Measurements from ENCODE around the gene FNDC11.
"Not testable (repeated sequence)": the region's sequence is repeated elsewhere in the genome, so short reads cannot be mapped to it uniquely, and the experiment has no call there.

Gene FNDC11

GRCh38 chr20:63585616-63586565, 31.9 kb downstream of the FNDC11 start:
- no peak for DNase-seq

DNA sequence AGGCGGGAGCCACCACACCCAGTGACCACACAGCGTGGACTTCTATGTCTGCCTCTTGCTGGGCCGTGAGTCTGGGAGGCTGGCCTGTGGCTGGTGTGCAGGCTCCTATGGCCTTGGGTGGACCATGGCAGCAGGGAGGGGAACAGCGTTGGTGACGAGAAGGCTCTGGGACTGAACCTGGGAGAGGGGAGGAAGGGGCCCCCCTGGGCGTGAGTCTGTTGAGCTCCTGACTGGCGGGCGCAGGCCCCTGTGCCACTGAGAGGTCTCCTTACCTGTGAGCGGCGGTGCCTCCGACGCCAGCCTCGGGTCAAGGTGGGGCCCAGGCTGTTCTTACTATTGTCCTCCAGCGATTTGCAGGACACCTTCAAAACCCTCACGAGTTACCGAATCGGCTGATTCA, 32.8 kb downstream of the FNDC11 start:
- no peak for DNase-seq

GRCh38 chr20:63587256-63587655, 33.3 kb downstream of the FNDC11 start:
- DNase-seq: no peak

DNA sequence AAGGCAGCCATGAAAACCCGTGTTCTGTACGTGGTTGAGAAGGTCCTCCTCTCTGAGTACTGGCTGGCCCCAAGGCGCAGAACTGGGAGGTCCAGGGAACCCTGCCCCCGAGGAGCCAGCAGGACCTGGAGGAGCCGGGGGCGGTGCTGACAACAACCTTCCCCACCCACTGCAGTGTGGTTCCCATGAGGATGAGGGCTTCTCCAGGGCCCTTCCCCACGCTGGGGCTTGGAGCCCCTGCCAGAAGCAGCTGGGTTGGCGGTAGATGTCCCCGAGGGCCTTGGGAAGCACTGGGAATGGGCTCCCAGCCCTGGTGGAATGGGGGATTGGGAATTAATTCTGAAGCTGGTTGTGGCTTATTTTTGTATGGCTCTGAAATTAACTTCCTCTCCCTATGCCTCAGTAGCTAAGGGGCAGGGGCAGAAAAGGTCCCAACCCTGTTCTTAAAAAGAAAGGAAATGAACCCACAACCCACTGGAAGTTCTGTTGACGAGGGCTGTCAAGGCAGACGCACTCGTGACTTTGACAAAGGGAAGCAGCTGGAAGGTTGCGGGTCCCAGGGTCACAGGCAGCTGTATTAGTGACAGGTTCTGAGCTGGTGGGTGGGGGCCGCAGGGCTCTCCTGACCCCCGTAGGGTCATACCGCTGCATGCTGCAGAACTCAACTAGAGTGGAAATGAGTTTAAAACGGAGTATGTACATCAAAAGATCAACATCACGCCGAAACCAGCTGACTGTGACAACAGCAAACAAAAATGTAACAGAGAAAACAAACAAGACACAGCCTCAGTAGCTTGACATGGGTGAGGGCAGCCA, 34.0 kb downstream of the FNDC11 start:
- peak in 3 of 6 experiments; percentile 57 to 69 (median 68) for DNase-seq

DNA sequence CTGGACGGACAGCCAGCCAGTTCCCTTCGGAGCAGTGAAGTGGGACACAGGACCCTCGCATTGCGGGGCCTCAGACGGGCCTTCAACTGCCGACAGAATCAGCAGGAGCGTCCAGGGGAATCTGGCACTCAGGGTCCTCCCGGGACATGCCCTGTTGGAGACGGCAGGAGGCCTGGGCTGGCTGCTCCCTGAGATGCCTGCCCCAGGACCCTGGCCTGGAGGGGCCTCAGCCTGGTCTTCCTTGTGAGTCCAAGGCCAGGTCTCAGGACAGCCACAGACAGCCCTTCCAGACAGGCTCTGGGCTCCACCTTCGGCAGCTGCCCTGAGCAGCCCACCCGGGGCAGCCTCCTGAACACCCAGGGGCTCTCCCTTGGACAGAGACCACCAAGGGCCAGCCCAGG, 34.7 kb downstream of the FNDC11 start:
- DNase-seq: no peak

GRCh38 chr20:63589261-63590217, 35.6 kb downstream of the FNDC11 start:
- no peak for DNase-seq

DNA sequence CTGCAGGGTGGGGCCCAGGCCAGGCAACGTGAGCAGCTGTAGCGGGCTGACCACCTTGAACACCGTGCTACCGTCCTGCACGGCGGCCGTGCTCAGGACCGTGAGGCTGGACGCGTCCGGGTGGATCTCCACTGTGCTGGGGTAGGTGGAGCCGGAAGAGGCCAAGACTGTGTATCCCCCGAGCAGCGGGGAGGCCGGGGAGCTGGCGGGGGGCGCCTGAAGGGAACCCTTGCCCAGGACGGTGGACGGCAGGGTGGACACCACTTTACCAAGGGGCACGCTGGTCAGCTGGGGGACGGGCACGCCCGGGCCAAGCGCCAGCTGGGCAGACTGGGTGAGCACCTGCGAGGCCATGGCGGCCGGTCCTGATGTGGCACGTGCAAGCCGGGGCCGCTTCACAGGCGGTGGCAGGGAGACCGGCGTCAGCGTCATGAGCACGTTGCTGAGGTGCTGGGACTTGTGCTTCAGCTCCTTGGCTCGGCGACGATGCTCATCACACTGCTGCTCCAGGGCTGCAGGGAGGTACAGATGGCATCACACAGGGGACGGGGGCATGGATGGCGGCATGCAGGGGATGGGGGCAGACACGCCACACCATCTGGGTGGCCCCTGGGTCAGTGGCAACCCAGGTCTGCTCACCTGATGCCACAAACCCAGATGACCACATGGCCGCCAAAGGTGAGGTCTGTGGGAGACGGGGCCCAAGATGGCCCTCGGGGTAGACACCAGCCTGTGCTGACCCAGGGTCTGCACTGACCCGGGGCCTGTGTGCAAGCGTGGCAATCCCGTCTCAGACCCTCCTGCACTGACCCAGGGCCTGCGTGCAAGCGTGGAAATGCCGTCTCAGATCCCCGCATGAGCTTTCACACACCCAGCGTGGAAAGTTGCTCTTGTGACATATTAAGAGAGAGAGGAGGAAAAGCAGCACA, 36.5 kb downstream of the FNDC11 start:
- DNase-seq: no peak

DNA sequence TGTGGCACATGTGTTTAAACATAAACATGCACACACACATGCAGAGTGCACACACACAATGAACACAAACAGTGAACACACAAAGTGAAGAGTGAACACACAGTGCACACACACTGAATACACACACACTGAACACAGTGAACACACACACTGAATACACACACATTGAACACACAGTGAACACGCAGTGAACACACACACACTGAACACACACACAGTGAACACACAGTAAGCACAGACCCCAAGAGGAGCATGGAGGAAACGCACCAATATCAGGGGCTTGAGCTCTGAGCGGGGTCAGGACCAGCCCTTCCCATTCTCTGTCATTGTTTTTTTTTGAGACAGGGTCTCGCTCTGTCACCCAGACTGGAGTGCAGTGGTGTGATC, 37.2 kb downstream of the FNDC11 start:
- no peak for DNase-seq

DNA sequence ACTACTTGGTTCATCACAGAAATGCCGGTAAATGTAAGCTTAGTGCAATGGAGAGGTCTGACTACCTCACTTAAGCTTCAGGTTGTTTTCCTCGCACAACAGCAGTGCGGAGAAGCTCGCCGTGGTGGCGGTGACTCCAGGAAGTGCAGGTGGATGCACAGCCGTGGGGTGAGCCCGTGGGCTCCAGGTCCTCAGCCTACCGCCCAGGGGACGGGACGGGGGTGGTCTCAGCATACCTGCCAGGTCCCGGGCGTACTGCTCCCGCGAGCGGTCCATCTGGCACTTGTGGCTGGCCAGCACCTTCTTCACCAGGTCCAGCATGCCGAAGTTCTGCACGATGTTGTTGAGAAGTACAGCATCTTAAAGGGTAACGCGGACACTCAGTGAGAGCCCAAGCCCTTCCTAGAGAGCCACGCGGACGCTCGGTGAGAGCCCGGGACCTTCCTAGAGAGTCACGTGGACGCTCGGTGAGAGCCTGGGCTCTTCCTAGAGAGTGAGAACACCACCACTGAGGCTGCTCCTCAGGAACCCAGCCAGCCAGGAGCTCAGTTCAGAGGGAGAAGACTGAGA, 37.9 kb downstream of the FNDC11 start:
- DNase-seq: no peak

GRCh38 chr20:63592661-63593060, 38.7 kb downstream of the FNDC11 start:
- no peak for DNase-seq

- no peak for DNase-seq
These were observed 40.1 kb downstream of the FNDC11 start for GRCh38 chr20:63594043-63594561.

DNA sequence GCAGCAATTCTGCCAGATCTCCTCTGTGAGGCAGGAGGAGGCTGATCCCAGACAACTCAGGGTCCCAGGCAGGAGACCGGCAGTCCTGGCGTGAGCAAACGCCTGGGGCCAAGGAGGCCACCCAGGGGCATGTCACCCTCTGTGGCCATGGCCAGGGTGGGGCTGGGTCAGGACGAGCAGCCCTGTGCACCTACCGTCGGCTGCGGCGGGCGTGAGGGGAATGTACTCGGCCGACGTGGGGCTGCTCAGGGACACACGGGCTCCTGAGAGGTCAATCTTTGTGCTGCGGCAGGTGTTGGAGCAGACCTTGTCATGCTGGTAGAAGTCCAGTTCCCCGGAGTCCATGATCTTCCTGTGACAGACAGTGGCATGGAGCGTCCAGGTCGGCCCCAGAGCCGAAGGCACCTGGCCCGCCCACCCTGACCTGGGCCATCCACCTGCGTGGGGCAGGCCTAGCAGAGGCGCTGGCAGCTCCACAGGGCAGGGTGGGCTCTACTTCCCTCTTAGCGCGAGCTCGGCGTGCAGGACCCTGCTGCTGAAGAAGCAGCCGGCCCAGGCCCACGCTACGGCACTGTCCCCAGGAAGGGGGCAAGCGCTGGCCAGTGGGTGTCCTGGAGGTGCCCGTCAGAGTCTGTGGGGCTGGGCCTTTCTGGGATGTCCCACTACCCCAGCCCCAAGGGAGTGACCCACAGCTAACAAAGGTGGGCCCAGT, 41.6 kb downstream of the FNDC11 start:
- no peak for DNase-seq

GRCh38 chr20:63596423-63596822, 42.5 kb downstream of the FNDC11 start:
- no peak for DNase-seq

GRCh38 chr20:63597651-63598478, 43.9 kb downstream of the FNDC11 start:
- no peak for DNase-seq

DNA sequence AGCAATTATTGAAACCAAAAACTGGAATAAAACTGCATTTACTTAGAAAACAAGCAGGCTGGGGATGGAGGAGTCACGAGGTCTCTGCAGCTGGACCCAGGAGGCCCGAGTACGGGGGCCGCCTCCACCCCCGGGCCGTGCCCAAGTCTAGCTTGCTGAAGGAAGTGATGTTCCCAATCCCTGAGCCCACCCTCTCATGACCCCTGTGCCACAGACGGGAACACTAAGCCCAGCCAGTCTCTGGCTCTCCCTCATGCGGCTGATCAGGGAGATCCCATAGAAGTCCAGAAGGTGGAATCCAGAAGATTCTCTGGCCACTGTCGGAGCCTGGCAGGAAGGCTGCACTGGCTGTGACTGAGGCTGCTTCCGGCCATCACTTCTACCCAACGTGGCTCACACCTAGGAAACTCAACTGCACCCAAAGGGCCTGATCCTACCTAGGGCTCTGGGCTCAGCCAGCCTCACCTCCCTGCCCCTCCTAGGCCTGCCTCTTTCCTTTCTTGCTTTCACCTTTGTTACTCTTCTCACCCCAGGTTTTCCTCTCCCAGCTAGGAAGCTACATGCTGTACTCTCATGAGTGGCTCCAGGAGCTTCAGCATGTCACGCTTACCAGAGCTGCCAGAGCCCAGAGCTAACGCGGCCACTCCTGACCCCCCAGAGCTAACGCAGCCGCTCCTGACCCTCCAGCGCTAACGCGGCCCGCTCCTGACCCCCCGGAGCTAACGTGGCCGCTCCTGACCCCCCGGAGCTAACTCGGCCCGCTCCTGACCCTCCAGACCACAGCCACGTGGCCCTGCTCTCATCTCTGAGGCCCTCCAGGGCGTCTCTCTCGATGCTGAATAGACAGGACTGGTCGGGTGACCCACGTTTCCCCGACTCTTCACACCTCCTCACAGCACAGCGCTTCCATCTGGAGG, 44.8 kb downstream of the FNDC11 start:
- DNase-seq: no peak

GRCh38 chr20:63599396-63600050, 45.6 kb downstream of the FNDC11 start:
- DNase-seq: no peak

GRCh38 chr20:63601679-63602078, 47.7 kb downstream of the FNDC11 start:
- not testable (repeated sequence) for DNase-seq

GRCh38 chr20:63602321-63602720, 48.4 kb downstream of the FNDC11 start:
- no peak for DNase-seq

Data from stimulated activated naive CD4-positive, alpha-beta T cell (primary cell).